WERI-Rb-1 (cell line): ENCODE results near the gene RETREG3.

ENCODE experiments used
- DNase-seq: peaks from one replicate; pipeline ENCODE4 v3.0.0-alpha.2; 2020
- H3K27ac ChIP-seq: fragments of 250-450 bp; sonication (Bioruptor Pico); 2 replicates; pipeline ENCODE4 v1.5.1; 2020; ENCODE audit warnings: mild to moderate bottlenecking, moderate library complexity
- H3K27me3 ChIP-seq: fragments of 250-450 bp; sonication (Bioruptor Pico); 2 replicates; pipeline ENCODE4 v1.5.1; 2021; ENCODE audit warnings: mild to moderate bottlenecking, low read depth, moderate library complexity; ENCODE audit not compliant: insufficient read depth, severe bottlenecking
- H3K36me3 ChIP-seq: fragments of 250-450 bp; sonication (Bioruptor Pico); 2 replicates; pipeline ENCODE4 v1.5.1; 2020; ENCODE audit warnings: mild to moderate bottlenecking, moderate library complexity
- H3K4me3 ChIP-seq: 2 replicates; pipeline ENCODE4 v1.5.1; 2011; ENCODE audit warnings: low read depth, mild to moderate bottlenecking, control low read depth, low read length
- H3K9me3 ChIP-seq: fragments of 250-450 bp; sonication (Bioruptor Pico); 2 replicates; pipeline ENCODE4 v1.5.1; 2021; ENCODE audit warnings: mild to moderate bottlenecking, moderate library complexity; ENCODE audit not compliant: severe bottlenecking
- TF ChIP-seq, protein P1 (sequence below): IDR thresholded peaks from 2 replicates; pipeline ENCODE4 v1.5.1; 2011; ENCODE audit warnings: low read depth, mild to moderate bottlenecking, control low read depth, inconsistent platforms, low read length

Gene RETREG3

DNA sequence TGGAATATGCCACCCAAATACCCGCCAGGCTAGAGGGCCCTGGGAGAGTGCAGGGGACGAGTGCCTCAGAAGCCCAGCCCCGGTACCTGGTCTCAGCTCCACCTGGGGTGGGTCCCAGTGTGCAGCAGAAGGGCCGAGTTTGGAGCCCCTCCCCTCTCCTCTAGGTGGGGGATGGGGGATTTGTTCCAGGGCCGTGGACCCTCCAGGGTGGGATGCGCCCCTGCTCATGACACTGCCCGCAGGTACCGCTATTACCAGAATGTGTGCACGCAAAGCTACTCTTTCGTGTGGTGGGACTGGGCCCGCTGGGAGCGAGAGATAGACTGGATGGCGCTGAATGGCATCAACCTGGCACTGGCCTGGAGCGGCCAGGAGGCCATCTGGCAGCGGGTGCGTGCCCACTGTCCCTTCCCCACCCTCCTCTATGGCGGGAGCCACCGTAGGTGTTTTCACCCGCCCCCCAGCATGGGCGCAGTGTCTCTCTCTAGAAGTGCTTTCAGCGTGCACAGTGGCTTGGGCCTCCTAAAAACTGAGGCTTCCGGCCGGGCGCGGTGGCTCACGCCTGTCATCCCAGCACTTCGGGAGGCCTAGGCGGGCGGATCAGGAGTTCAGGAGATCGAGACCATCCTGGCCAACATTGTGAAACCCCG lies 71.9 kb downstream of the RETREG3 start:
- no peaks in the 10 kb centered on the region for H3K27me3 ChIP-seq
- no peak for DNase-seq
- TF ChIP-seq, protein P1, sequence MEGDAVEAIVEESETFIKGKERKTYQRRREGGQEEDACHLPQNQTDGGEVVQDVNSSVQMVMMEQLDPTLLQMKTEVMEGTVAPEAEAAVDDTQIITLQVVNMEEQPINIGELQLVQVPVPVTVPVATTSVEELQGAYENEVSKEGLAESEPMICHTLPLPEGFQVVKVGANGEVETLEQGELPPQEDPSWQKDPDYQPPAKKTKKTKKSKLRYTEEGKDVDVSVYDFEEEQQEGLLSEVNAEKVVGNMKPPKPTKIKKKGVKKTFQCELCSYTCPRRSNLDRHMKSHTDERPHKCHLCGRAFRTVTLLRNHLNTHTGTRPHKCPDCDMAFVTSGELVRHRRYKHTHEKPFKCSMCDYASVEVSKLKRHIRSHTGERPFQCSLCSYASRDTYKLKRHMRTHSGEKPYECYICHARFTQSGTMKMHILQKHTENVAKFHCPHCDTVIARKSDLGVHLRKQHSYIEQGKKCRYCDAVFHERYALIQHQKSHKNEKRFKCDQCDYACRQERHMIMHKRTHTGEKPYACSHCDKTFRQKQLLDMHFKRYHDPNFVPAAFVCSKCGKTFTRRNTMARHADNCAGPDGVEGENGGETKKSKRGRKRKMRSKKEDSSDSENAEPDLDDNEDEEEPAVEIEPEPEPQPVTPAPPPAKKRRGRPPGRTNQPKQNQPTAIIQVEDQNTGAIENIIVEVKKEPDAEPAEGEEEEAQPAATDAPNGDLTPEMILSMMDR, result no peak
- H3K36me3 ChIP-seq, result peaks cover 37% of the 10 kb centered on the region
- H3K9me3 ChIP-seq, result no peaks in the 10 kb centered on the region
- peak overlapping the region; percentile 96 for H3K27ac ChIP-seq
- H3K4me3 ChIP-seq, result peak overlapping the region; percentile 71

DNA sequence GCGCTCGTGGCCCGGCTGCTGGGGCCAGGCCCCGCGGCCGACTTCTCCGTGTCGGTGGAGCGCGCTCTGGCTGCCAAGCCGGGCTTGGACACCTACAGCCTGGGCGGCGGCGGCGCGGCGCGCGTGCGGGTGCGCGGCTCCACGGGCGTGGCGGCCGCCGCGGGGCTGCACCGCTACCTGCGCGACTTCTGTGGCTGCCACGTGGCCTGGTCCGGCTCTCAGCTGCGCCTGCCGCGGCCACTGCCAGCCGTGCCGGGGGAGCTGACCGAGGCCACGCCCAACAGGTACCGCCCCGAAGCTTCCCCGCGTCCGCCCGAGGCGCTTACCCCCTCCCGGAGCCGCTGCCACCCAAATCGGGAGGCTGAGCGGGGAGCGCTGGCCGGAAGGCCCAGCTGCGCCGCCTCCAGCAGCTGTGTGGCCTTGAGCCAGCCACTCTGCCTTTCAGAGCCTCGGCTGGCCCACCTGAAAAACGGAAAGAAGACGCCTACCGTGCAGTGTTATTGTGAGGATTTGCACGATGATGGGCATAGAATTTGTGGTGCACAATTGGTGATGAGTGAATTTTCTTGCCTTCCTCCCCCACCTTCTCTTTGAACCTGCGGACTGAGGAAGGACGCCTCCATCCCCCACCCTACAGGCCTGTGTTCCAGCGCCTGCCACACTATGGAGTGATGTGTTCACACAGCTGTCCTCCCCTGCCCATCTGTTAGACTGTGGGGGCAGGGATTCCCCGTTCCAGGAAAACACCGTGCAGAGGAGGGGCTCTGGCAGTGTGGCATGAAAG lies 72.6 kb downstream of the RETREG3 start:
- H3K36me3 ChIP-seq, result peaks cover 30% of the 10 kb centered on the region
- no peaks in the 10 kb centered on the region for H3K9me3 ChIP-seq
- H3K27me3 ChIP-seq, result no peaks in the 10 kb centered on the region
- DNase-seq, result peak; percentile 92
- peak overlapping the region; percentile 96 for H3K27ac ChIP-seq
- TF ChIP-seq, protein P1, result no peak
- peak overlapping the region; percentile 71 for H3K4me3 ChIP-seq

DNA sequence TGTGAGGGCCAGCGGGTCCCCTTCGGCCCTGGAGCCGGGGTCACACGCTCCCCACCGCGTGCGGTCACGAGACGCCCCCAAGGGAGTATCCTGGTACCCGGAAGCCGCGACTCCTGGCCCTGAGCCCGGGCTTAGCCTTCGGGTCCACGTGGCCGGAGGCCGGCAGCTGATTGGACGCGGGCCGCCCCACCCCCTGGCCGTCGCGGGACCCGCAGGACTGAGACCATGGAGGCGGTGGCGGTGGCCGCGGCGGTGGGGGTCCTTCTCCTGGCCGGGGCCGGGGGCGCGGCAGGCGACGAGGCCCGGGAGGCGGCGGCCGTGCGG lies 73.2 kb downstream of the RETREG3 start, which contains the start of gene NAGLU:
Gene NAGLU (plus strand): TSS at position 194 of the 324 bp plus-strand sequence. CDS start 32 bp downstream, at position 226.
- no peaks in the 10 kb centered on the region for H3K9me3 ChIP-seq
- TF ChIP-seq, protein P1, result 0 out of 2 replicates have a peak, but pooled peaks have one; percentile 3
- peak within 1 kb of the TSS; percentile 96 for H3K27ac ChIP-seq

GRCh38 chr17:42535155-42536047 lies 73.8 kb downstream of the RETREG3 start:
- no peak for DNase-seq
- TF ChIP-seq, protein P1, result no peak
- peaks cover 20% of the 10 kb centered on the region for H3K36me3 ChIP-seq

More for the DNA sequence above, 73.2 kb downstream of the RETREG3 start, which contains the start of gene NAGLU:
- DNase-seq, result peak; percentile 98
- H3K4me3 ChIP-seq, result peak within 1 kb of the TSS; percentile 71
- H3K36me3 ChIP-seq, result peaks cover 24% of the 10 kb centered on the region
- H3K27me3 ChIP-seq, result no peaks in the 10 kb centered on the region

GRCh38 chr17:42531455-42532354 lies 77.5 kb downstream of the RETREG3 start:
- Histone ChIP-seq H3K4me3 (peak overlapping the region; percentile 43), H3K9me3 (no peaks in the 10 kb centered on the region), H3K27me3 (no peaks in the 10 kb centered on the region), H3K36me3 (no peaks in the 10 kb centered on the region), H3K27ac (peak overlapping the region; percentile 91)
- peak; percentile 88 for DNase-seq
- TF ChIP-seq, protein P1, result peak; percentile 38; the same call in 1 of the 2 replicates

More at GRCh38 chr17:42535155-42536047, 73.8 kb downstream of the RETREG3 start:
- no peaks in the 10 kb centered on the region for H3K27me3 ChIP-seq
- H3K27ac ChIP-seq, result peak overlapping the region; percentile 96
- H3K4me3 ChIP-seq, result peak overlapping the region; percentile 71
- no peaks in the 10 kb centered on the region for H3K9me3 ChIP-seq
